Measurements from ENCODE around the gene ADAM12.

DNA sequence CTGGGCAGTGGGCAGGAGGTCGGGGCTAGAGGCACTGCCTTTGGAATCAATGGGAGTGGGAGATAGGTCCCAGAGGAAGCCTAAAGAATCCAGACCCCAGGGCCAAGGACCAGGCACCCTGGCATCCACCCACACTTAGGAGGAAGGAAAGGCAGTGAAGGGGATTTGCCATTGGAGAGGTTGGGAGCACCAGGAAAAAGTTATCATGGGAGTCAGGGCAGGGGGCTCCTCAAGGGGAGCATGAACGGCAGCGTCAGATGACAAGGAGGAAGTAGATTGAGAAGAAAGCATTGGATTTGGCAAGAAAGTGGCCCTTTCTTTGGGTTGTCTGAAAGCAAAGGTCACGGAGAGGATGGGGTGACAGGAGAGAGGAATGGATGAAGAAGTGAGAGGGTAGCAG is 142.8 kb downstream of the ADAM12 start:
- TF ChIP-seq POLR2AphosphoS5 (IDR thresholded peaks at IDR 0.05) (no peak), POLR2A (IDR thresholded peaks at IDR 0.05) (no peak)
- TF ChIP-seq, protein P1, sequence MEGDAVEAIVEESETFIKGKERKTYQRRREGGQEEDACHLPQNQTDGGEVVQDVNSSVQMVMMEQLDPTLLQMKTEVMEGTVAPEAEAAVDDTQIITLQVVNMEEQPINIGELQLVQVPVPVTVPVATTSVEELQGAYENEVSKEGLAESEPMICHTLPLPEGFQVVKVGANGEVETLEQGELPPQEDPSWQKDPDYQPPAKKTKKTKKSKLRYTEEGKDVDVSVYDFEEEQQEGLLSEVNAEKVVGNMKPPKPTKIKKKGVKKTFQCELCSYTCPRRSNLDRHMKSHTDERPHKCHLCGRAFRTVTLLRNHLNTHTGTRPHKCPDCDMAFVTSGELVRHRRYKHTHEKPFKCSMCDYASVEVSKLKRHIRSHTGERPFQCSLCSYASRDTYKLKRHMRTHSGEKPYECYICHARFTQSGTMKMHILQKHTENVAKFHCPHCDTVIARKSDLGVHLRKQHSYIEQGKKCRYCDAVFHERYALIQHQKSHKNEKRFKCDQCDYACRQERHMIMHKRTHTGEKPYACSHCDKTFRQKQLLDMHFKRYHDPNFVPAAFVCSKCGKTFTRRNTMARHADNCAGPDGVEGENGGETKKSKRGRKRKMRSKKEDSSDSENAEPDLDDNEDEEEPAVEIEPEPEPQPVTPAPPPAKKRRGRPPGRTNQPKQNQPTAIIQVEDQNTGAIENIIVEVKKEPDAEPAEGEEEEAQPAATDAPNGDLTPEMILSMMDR (IDR thresholded peaks at IDR 0.05 in 8 of 11, conservative IDR thresholded peaks at IDR 0.05 in 3 of 11) = no peak

Data from spleen (tissue), 7 donors.